ENCODE results near the gene UFD1. TPM values are rescaled to one million over a fixed set of nuclear protein-coding genes. Genes with fewer than 3 reads are reported as not detected.

The UFD1 gene
- total RNA-seq, 4 donors from 2014 or later, result 4.9 to 57.2 (median 36.8) TPM

GRCh38 chr22:19477321-19478044 lies 1.5 kb downstream of the UFD1 start:
- intact Hi-C loops (cut with DNase I; ENCODE audit: low total_unique reads), result no loop called here

GRCh38 chr22:19476023-19476422 lies 3.0 kb downstream of the UFD1 start:
- intact Hi-C loops (cut with DNase I; ENCODE audit: low total_unique reads), result no loop called here
- peaks cover 0 to 10% (median 3%) of the 10 kb centered on the region in 4 donors for H3K36me3 ChIP-seq
- in situ Hi-C loops (cut with MboI; ENCODE audit: low pct_ligation_motif_present in 1 of 4, low pct_unique_long_range_greater_than_20kb in 1 of 4, low sequenced_read_pairs in 3 of 4), result no loop called here

More at GRCh38 chr22:19477321-19478044, 1.5 kb downstream of the UFD1 start:
- Histone ChIP-seq H3K27me3 (no peaks in the 10 kb centered on the region), H3K9me3 (no peaks in the 10 kb centered on the region), H3K36me3 (peaks cover 0 to 3% (median 0%) of the 10 kb centered on the region in 4 donors), H3K4me3 (peak overlapping the region in 3 of 4 donors; percentile 67 to 74 (median 72)), H3K27ac (peak overlapping the region; percentile 86 to 96 (median 90)), H3K4me1 (peaks cover 16 to 22% (median 21%) of the 10 kb centered on the region in 4 donors)
- in situ Hi-C loops (cut with MboI; ENCODE audit: low pct_ligation_motif_present in 1 of 4, low pct_unique_long_range_greater_than_20kb in 1 of 4, low sequenced_read_pairs in 3 of 4), result no loop called here
- TF ChIP-seq EP300 (IDR thresholded peaks at IDR 0.05; ENCODE audit: low read depth), result no peak
- no peak for TF ChIP-seq POLR2A (IDR thresholded peaks at IDR 0.05)
- WGBS, 2 donors (ENCODE audit: low coverage in 1 of 2), result 19 to 26% methylated on average over 4 to 5 of the region's 5 CpGs
- no peak for DNase-seq

GRCh38 chr22:19473578-19473977 lies 5.4 kb downstream of the UFD1 start:
- peaks cover 12 to 16% (median 14%) of the 10 kb centered on the region in 4 donors for H3K4me1 ChIP-seq
- no peaks in the 10 kb centered on the region for H3K9me3 ChIP-seq
- TF ChIP-seq POLR2A (IDR thresholded peaks at IDR 0.05) (no peak), POLR2AphosphoS5 (IDR thresholded peaks at IDR 0.05) (no peak), EP300 (IDR thresholded peaks at IDR 0.05; ENCODE audit: low read depth) (no peak), CTCF (IDR thresholded peaks at IDR 0.05) (no peak)
- no peaks in the 10 kb centered on the region for H3K27me3 ChIP-seq
- intact Hi-C loops (cut with DNase I; ENCODE audit: low total_unique reads), result no loop called here
- H3K36me3 ChIP-seq, result peaks cover 0 to 33% (median 12%) of the 10 kb centered on the region in 4 donors
- 90% methylated on average over 3 of the region's 3 CpGs; no CpG with 5 or more reads in 1 of the 2 donors for WGBS, 2 donors (ENCODE audit: low coverage in 1 of 2)
- in situ Hi-C loops (cut with MboI; ENCODE audit: low pct_ligation_motif_present in 1 of 4, low pct_unique_long_range_greater_than_20kb in 1 of 4, low sequenced_read_pairs in 3 of 4), result no loop called here
- H3K4me3 ChIP-seq, result no peak overlapping the region
- DNase-seq, result no peak
- H3K27ac ChIP-seq, result no peak overlapping the region

More at GRCh38 chr22:19476023-19476422, 3.0 kb downstream of the UFD1 start:
- 77 to 90% methylated on average over 2 to 3 of the region's 3 CpGs for WGBS, 2 donors (ENCODE audit: low coverage in 1 of 2)
- TF ChIP-seq EP300 (IDR thresholded peaks at IDR 0.05; ENCODE audit: low read depth) (no peak), POLR2A (IDR thresholded peaks at IDR 0.05) (no peak), POLR2AphosphoS5 (IDR thresholded peaks at IDR 0.05) (no peak), CTCF (IDR thresholded peaks at IDR 0.05) (no peak)
- H3K4me1 ChIP-seq, result peaks cover 16 to 22% (median 21%) of the 10 kb centered on the region in 4 donors
- no peak for DNase-seq
- H3K27me3 ChIP-seq, result no peaks in the 10 kb centered on the region
- H3K27ac ChIP-seq, result no peak overlapping the region
- no peaks in the 10 kb centered on the region for H3K9me3 ChIP-seq
- no peak overlapping the region for H3K4me3 ChIP-seq

GRCh38 chr22:19472233-19472632 lies 6.8 kb downstream of the UFD1 start:
- Histone ChIP-seq H3K4me1 (peaks cover 2 to 6% (median 3%) of the 10 kb centered on the region in 4 donors), H3K27ac (no peak overlapping the region), H3K36me3 (peaks cover 0 to 39% (median 18%) of the 10 kb centered on the region in 4 donors), H3K9me3 (no peaks in the 10 kb centered on the region), H3K27me3 (no peaks in the 10 kb centered on the region), H3K4me3 (no peak overlapping the region)
- intact Hi-C loops (cut with DNase I; ENCODE audit: low total_unique reads), result no loop called here
- in situ Hi-C loops (cut with MboI; ENCODE audit: low pct_ligation_motif_present in 1 of 4, low pct_unique_long_range_greater_than_20kb in 1 of 4, low sequenced_read_pairs in 3 of 4), result no loop called here
- TF ChIP-seq POLR2AphosphoS5 (IDR thresholded peaks at IDR 0.05), result no peak
- no peak for TF ChIP-seq CTCF (IDR thresholded peaks at IDR 0.05)
- 90 to 93% methylated on average over 3 to 8 of the region's 8 CpGs for WGBS, 2 donors (ENCODE audit: low coverage in 1 of 2)
- no peak for DNase-seq
